A549 (cell line): ENCODE results near the gene TCF12. TPM values are rescaled to one million over a fixed set of nuclear protein-coding genes. Genes with fewer than 3 reads are reported as not detected.

Source experiments
- ATAC-seq, 2 experiments: fragments of 200-7000 bp in 1 of 2; fragments of >200 bp in 1 of 2; cut with Nextera tagmentation in 1 of 2; cut with Tn5 transposase in 1 of 2; 3 replicates each; pipeline versions ENCODE4 v1.8.0 to v1.9.1; 2018 to 2020; ENCODE audit warnings: mild to moderate bottlenecking in 1 of 2, moderate library complexity in 1 of 2
- CTCF ChIA-PET: fragments of 300-600 bp; sonication (Branson Sonifier 250); formaldehyde crosslinking; extraction: SDS; loops from one replicate; lab custom pipeline; 2021; ENCODE audit warnings: antibody characterized with exemption, inconsistent platforms; lab: Yijun Ruan, JAX
- POLR2A ChIA-PET: fragments of 350-600 bp; formaldehyde crosslinking; extraction: SDS; loops from one replicate; lab custom pipeline; 2021; ENCODE audit warnings: antibody characterized with exemption, inconsistent platforms; lab: Yijun Ruan, JAX
- DNase-seq, 2 experiments: peaks; one replicate each; pipeline versions ENCODE4 v3.0.0 to v3.0.0-alpha.2; 2011 to 2016; ENCODE audit warnings: low read depth in 1 of 2, low spot score in 1 of 2
- FAIRE-seq: peaks from 2 replicates; lab custom pipeline; 2011; peaks lifted over from hg19 to GRCh38; lab: Jason Lieb, UNC
- H3K27ac ChIP-seq, 2 experiments: fragments of >200 bp; sonication (Bioruptor Twin); formaldehyde crosslinking; 3 replicates each; pipeline ENCODE4 v1.5.1; 2016 to 2017
- H3K4me1 ChIP-seq: fragments of >200 bp; sonication (Bioruptor Twin); formaldehyde crosslinking; 3 replicates; pipeline ENCODE4 v1.6.1; 2016
- H3K4me2 ChIP-seq: fragments of >200 bp; sonication (Bioruptor Twin); formaldehyde crosslinking; 3 replicates; pipeline ENCODE4 v1.6.1; 2016
- H3K4me3 ChIP-seq: fragments of >200 bp; sonication (Bioruptor Twin); formaldehyde crosslinking; 3 replicates; pipeline ENCODE4 v1.5.1; 2016
- H3K9me3 ChIP-seq: fragments of >200 bp; sonication (Bioruptor Twin); formaldehyde crosslinking; 3 replicates; pipeline ENCODE4 v1.6.1; 2016
- CBX8 ChIP-seq: fragments of 200-600 bp; sonication (generic); IDR thresholded peaks from 2 replicates; pipeline ENCODE4 v1.6.1; 2016
- CEBPB ChIP-seq, 2 experiments: fragments of >200 bp in 1 of 2; sonication (Bioruptor Twin) in 1 of 2; formaldehyde crosslinking in 1 of 2; IDR thresholded peaks; 2 replicates each; pipeline ENCODE4 v1.6.1; 2012 to 2016
- EHF ChIP-seq: fragments of 250-450 bp; sonication (Bioruptor Pico); IDR thresholded peaks from 2 replicates; pipeline ENCODE4 v1.5.0; 2020; ENCODE audit warnings: mild to moderate bottlenecking
- FOSL2 ChIP-seq, 2 experiments: fragments of 450-650 bp in 1 of 2; fragments of >200 bp in 1 of 2; sonication (Bioruptor Twin) in 1 of 2; formaldehyde crosslinking; IDR thresholded peaks; 2 replicates each; pipeline versions ENCODE4 v1.5.0 to v1.6.1; 2016 to 2020; ENCODE audit warnings: mild to moderate bottlenecking in 1 of 2, moderate library complexity in 1 of 2
- FOXS1 ChIP-seq: fragments of 250-450 bp; sonication (Bioruptor Pico); IDR thresholded peaks from 2 replicates; pipeline ENCODE4 v1.5.0; 2020; ENCODE audit warnings: mild to moderate bottlenecking, moderate library complexity
- GATA3 ChIP-seq: IDR thresholded peaks from 2 replicates; pipeline ENCODE4 v1.6.1; 2012; ENCODE audit warnings: borderline replicate concordance
- HEYL ChIP-seq: fragments of 250-450 bp; sonication (Bioruptor Pico); IDR thresholded peaks from 2 replicates; pipeline ENCODE4 v1.8.0; 2021; ENCODE audit warnings: mild to moderate bottlenecking, moderate library complexity
- HOXB5 ChIP-seq: fragments of 250-450 bp; sonication (Bioruptor Pico); IDR thresholded peaks from 2 replicates; pipeline ENCODE4 v1.5.0; 2020; ENCODE audit warnings: mild to moderate bottlenecking, moderate library complexity
- MAFK ChIP-seq: fragments of 450-650 bp; IDR thresholded peaks from 2 replicates; pipeline ENCODE4 v1.6.1; 2014; ENCODE audit not compliant: partially characterized antibody
- MYC ChIP-seq: IDR thresholded peaks from 2 replicates; pipeline ENCODE4 v1.6.1; 2012; ENCODE audit warnings: mild to moderate bottlenecking, inconsistent platforms, low read length, improper control_type of control experiment, borderline replicate concordance
- NFE2L2 ChIP-seq: fragments of 150-350 bp; conservative IDR thresholded peaks from 2 replicates; pipeline ENCODE4 v1.6.1; 2014; ENCODE audit warnings: low read length
- NPAS2 ChIP-seq: fragments of 250-450 bp; sonication (Bioruptor Pico); IDR thresholded peaks from 2 replicates; pipeline ENCODE4 v1.8.0; 2022; ENCODE audit warnings: mild to moderate bottlenecking, moderate library complexity, borderline replicate concordance
- PHF8 ChIP-seq: fragments of 200-600 bp; sonication (generic); IDR thresholded peaks from 2 replicates; pipeline ENCODE4 v1.6.1; 2016; ENCODE audit warnings: low read depth, mild to moderate bottlenecking, antibody characterized with exemption, moderate library complexity, borderline replicate concordance
- POLR2A ChIP-seq: IDR thresholded peaks from 2 replicates; pipeline ENCODE4 v1.6.1; 2012; ENCODE audit warnings: mild to moderate bottlenecking, low read length
- RCOR1 ChIP-seq: fragments of 150-350 bp; IDR thresholded peaks from 2 replicates; pipeline ENCODE4 v1.6.1; 2014; ENCODE audit warnings: antibody characterized with exemption, low read length, low read depth
- TFCP2L1 ChIP-seq: fragments of 250-450 bp; sonication (Bioruptor Pico); IDR thresholded peaks from 2 replicates; pipeline ENCODE4 v1.5.0; 2021; ENCODE audit warnings: mild to moderate bottlenecking
- TP53 ChIP-seq: fragments of 250-450 bp; sonication (Bioruptor Pico); IDR thresholded peaks from 2 replicates; pipeline ENCODE4 v1.5.0; 2021; ENCODE audit warnings: mild to moderate bottlenecking, moderate library complexity
- ZNF302 ChIP-seq: fragments of 250-450 bp; sonication (Bioruptor Pico); IDR thresholded peaks from 2 replicates; pipeline ENCODE4 v1.9.0; 2021; ENCODE audit warnings: inconsistent platforms, mild to moderate bottlenecking, moderate library complexity
- WGBS: methylation state at CpG from one replicate; pipeline ENCODE4 v1.1.6; 2017; ENCODE audit errors: missing lambda C conversion rate; 5-methylcytosine and 5-hydroxymethylcytosine counted together
- polyA plus RNA-seq, 4 experiments: library from polyadenylated mRNA; depleted of rRNA in 3 of 4; stranded (reverse); fragments of >200 nt; fragmentation: RNase III in 1 of 4; extraction: RNeasy Plus Mini Kit Qiagen cat#74134 plus additional on column Dnase treatment in 1 of 4; gene quantifications; 2 replicates in 3 of 4; 3 replicates in 1 of 4; pipeline ENCODE4 v1.2.3, GENCODE V29; 2011 to 2017
- TF ChIP-seq, protein P1 (sequence below): fragments of 150-350 bp; IDR thresholded peaks from 2 replicates; pipeline ENCODE4 v1.6.1; 2014; ENCODE audit warnings: low read depth, mild to moderate bottlenecking, low read length
- TF ChIP-seq, protein P2 (sequence below): fragments of 250-450 bp; sonication (Bioruptor Pico); IDR thresholded peaks from 2 replicates; pipeline ENCODE4 v1.5.0; 2021; ENCODE audit warnings: mild to moderate bottlenecking, moderate library complexity, borderline replicate concordance
- TF ChIP-seq, protein P3 (sequence below): fragments of >200 bp; sonication (Bioruptor Twin); formaldehyde crosslinking; IDR thresholded peaks from 3 replicates; pipeline ENCODE4 v1.6.1; 2016

TCF12 gene
- polyA plus RNA-seq, 2 of the 4 experiments (the other 2 are of a cell fraction), result 36.3 to 121 TPM

DNA sequence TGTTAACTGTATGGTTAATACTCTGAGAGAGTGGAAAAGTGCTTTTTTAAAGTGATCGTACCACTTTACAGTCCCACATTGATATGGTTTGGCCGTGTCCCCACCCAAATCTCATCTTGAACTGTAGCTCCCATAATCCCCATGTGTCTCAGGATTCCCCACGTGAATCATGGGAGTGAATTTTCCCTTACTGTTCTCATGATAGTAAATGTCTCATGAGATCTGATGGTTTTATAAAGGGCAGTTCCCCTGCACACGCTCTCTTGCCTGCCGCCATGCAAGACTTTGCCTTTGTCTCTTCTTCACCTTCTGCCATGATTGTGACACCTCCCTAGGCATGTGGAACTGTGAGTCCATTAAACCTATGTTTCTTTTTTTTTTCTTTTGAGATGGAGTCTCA, 109.2 kb downstream of the TCF12 start:
- POLR2A ChIA-PET, result no interaction called here
- Histone ChIP-seq H3K9me3 (no peaks in the 10 kb centered on the region), H3K4me3 (no peak overlapping the region), H3K27ac (no peak overlapping the region), H3K4me2 (no peak overlapping the region), H3K4me1 (peaks cover 22% of the 10 kb centered on the region)
- no peak for TF ChIP-seq TP53
- no peak for FAIRE-seq
- no peak for ATAC-seq
- WGBS, result 92% methylated on average over 5 of the region's 5 CpGs
- CTCF ChIA-PET, result interaction anchor here (1.9 kb wide), 1 partner anchor 279 kb away, joined by 5 read pairs; no protein-coding TSS in a partner anchor
- DNase-seq, result no peak

DNA sequence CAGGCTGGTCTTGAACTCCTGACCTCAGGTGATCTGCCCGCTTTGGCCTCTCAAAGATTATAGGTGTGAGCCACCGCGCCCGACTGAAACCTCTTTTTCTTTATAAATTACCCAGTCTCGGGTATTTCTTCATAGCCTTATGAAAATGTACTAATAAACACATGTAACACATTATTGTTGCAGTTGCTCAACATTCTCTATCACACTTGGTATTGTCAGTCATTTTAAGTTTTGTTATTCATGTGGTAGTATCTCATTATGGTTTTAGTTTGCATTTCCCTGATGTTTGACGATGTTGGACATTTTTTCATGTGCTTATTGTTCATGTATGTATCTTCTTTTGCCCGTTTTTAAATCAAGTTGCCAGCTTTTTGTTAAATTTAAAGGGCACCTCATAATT, 109.7 kb downstream of the TCF12 start:
- Histone ChIP-seq H3K4me2 (no peak overlapping the region), H3K4me1 (peaks cover 26% of the 10 kb centered on the region), H3K9me3 (no peaks in the 10 kb centered on the region)
- DNase-seq, result no peak
- POLR2A ChIA-PET, result no interaction called here
- WGBS, result 77% methylated on average over 7 of the region's 7 CpGs
- no peak for ATAC-seq
- TF ChIP-seq CEBPB (IDR thresholded peaks at IDR 0.05) (no peak), HOXB5 (no peak), MAFK (no peak), PHF8 (no peak), TFCP2L1 (CRISPR knock-in tag) (no peak), MYC (no peak), GATA3 (no peak), NPAS2 (CRISPR knock-in tag) (no peak), CBX8 (no peak), POLR2A (no peak), HEYL (CRISPR knock-in tag) (no peak), RCOR1 (no peak), ZNF302 (no peak), EHF (no peak), NFE2L2 (no peak), FOSL2 (IDR thresholded peaks at IDR 0.05) (no peak), FOSL2 (CRISPR knock-in tag; IDR thresholded peaks at IDR 0.05) (no peak)
- TF ChIP-seq, protein P1, sequence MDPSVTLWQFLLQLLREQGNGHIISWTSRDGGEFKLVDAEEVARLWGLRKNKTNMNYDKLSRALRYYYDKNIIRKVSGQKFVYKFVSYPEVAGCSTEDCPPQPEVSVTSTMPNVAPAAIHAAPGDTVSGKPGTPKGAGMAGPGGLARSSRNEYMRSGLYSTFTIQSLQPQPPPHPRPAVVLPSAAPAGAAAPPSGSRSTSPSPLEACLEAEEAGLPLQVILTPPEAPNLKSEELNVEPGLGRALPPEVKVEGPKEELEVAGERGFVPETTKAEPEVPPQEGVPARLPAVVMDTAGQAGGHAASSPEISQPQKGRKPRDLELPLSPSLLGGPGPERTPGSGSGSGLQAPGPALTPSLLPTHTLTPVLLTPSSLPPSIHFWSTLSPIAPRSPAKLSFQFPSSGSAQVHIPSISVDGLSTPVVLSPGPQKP, result no peak
- TF ChIP-seq, protein P2, sequence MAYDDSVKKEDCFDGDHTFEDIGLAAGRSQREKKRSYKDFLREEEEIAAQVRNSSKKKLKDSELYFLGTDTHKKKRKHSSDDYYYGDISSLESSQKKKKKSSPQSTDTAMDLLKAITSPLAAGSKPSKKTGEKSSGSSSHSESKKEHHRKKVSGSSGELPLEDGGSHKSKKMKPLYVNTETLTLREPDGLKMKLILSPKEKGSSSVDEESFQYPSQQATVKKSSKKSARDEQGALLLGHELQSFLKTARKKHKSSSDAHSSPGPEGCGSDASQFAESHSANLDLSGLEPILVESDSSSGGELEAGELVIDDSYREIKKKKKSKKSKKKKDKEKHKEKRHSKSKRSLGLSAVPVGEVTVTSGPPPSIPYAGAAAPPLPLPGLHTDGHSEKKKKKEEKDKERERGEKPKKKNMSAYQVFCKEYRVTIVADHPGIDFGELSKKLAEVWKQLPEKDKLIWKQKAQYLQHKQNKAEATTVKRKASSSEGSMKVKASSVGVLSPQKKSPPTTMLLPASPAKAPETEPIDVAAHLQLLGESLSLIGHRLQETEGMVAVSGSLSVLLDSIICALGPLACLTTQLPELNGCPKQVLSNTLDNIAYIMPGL (CRISPR knock-in tag), result no peak
- TF ChIP-seq, protein P3, sequence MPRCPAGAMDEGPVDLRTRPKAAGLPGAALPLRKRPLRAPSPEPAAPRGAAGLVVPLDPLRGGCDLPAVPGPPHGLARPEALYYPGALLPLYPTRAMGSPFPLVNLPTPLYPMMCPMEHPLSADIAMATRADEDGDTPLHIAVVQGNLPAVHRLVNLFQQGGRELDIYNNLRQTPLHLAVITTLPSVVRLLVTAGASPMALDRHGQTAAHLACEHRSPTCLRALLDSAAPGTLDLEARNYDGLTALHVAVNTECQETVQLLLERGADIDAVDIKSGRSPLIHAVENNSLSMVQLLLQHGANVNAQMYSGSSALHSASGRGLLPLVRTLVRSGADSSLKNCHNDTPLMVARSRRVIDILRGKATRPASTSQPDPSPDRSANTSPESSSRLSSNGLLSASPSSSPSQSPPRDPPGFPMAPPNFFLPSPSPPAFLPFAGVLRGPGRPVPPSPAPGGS, result no peak
- TF ChIP-seq, all 56 proteins: peak for 0
- peak; percentile 77 for FAIRE-seq
- CTCF ChIA-PET, result interaction anchor here (1.9 kb wide), 1 partner anchor 278 kb away, joined by 5 read pairs; no protein-coding TSS in a partner anchor
- H3K27ac ChIP-seq, result no peak overlapping the region
- H3K4me3 ChIP-seq, result no peak overlapping the region

DNA sequence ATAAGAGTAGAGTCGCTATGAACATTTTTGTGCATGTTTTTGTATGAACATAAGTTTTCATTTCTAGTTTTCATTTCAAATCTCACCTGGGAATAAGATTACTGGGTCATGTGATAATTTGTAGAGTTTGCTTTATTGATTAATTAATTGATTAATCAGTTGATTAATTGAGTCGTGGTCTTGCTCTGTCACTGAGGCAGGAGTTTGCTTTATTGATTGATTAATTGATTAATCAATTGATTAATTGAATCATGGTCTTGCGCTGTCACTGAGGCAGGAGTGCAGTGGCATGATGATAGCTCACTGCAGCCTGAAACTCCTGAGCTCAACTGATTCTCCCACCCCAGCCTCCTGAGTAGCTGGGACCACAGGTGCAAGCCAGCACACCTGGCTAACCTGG, 111.6 kb downstream of the TCF12 start:
- WGBS, result 87% methylated on average over 3 of the region's 3 CpGs
- CTCF ChIA-PET, result interaction anchor here (1.0 kb wide), 1 partner anchor 20 kb away, joined by 3 read pairs; no protein-coding TSS in a partner anchor
- peaks cover 33% of the 10 kb centered on the region for H3K4me1 ChIP-seq
- POLR2A ChIA-PET, result no interaction called here
- ATAC-seq (no peak), FAIRE-seq (no peak)
- no peak overlapping the region for H3K4me3 ChIP-seq
- no peak for TF ChIP-seq FOXS1
- TF ChIP-seq, all 56 proteins: peak for 0
- Histone ChIP-seq H3K9me3 (no peaks in the 10 kb centered on the region), H3K4me2 (no peak overlapping the region), H3K27ac (no peak overlapping the region)
- DNase-seq, result no peak
